NAMALWA (cell line): ENCODE results near the gene RSF1.
A peak's percentile ranks its signal among the peaks of the same experiment; 100 is the strongest.
"Not testable (repeated sequence)": the region's sequence is repeated elsewhere in the genome, so short reads cannot be mapped to it uniquely, and the experiment has no call there.

Experiments used
- DNase-seq: peaks from one replicate; pipeline ENCODE4 v3.0.0-alpha.2; 2015; ENCODE audit warnings: low spot score

RSF1 gene, protein sequence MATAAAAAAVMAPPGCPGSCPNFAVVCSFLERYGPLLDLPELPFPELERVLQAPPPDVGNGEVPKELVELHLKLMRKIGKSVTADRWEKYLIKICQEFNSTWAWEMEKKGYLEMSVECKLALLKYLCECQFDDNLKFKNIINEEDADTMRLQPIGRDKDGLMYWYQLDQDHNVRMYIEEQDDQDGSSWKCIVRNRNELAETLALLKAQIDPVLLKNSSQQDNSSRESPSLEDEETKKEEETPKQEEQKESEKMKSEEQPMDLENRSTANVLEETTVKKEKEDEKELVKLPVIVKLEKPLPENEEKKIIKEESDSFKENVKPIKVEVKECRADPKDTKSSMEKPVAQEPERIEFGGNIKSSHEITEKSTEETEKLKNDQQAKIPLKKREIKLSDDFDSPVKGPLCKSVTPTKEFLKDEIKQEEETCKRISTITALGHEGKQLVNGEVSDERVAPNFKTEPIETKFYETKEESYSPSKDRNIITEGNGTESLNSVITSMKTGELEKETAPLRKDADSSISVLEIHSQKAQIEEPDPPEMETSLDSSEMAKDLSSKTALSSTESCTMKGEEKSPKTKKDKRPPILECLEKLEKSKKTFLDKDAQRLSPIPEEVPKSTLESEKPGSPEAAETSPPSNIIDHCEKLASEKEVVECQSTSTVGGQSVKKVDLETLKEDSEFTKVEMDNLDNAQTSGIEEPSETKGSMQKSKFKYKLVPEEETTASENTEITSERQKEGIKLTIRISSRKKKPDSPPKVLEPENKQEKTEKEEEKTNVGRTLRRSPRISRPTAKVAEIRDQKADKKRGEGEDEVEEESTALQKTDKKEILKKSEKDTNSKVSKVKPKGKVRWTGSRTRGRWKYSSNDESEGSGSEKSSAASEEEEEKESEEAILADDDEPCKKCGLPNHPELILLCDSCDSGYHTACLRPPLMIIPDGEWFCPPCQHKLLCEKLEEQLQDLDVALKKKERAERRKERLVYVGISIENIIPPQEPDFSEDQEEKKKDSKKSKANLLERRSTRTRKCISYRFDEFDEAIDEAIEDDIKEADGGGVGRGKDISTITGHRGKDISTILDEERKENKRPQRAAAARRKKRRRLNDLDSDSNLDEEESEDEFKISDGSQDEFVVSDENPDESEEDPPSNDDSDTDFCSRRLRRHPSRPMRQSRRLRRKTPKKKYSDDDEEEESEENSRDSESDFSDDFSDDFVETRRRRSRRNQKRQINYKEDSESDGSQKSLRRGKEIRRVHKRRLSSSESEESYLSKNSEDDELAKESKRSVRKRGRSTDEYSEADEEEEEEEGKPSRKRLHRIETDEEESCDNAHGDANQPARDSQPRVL (N-terminal part only)

DNA sequence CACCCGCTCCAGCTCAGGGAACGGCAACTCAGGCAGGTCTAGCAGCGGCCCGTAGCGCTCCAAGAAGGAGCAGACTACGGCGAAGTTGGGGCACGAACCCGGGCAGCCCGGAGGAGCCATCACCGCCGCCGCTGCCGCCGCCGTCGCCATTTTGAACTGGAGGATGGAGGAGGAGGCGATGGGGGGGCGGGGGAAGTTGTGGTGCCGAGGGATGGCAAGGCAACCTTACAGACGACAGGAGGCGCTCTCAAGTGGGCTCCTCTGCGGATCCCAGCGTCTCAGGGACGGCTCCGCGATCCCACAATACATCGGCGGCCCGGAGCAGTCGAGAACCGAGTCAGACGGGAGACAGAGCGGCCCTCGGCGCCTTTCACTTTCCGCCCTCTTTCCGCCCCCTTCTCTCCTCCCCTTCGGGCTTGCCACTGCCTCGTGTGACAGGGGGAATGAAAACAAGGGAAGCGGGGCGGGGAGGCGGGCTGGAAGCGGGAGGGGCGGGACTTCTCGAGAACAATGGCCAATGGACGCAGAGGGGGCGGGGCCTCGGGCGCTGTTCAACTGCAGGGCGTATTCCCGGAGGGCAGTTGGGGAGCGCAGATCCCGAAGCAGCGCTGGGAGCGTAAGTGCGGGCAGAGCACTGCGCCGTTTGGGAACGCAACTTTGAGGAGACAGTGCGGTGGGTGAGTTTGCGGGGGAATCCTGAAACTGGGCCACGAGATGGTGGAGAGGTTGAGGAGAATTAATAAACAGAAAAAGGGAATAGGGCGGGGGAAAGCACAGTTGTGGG is at the start of gene RSF1, which contains the start of gene AAMDC:
RSF1 (minus strand) TSS at position 158 of the 784 bp plus-strand sequence; CDS start at position 150, 8 bp downstream.
AAMDC (plus strand) TSS at position 580 of the 784 bp plus-strand sequence. CDS start 21,353 bp downstream, outside the sequence.
- peak; percentile 98 for DNase-seq

DNA sequence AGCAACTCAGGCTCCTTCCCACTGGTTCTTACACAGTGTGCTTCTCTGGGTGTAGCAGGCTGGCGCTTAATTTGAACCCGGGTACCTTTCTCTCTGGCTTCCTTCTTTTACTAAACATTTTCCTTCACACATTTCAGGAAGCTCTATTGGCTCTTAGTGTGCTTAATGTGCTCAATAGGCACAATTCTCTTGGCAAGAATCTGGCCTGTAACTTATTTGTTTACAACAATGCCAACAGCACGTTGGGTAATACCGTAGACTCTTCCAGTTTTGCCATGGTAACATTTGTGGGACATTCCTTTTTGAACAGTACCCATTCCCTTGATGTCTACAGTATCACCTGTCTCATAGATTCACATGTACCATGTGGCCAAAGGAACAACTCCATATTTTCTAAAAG is 48.2 kb upstream of the RSF1 start:
- DNase-seq = no peak

DNA sequence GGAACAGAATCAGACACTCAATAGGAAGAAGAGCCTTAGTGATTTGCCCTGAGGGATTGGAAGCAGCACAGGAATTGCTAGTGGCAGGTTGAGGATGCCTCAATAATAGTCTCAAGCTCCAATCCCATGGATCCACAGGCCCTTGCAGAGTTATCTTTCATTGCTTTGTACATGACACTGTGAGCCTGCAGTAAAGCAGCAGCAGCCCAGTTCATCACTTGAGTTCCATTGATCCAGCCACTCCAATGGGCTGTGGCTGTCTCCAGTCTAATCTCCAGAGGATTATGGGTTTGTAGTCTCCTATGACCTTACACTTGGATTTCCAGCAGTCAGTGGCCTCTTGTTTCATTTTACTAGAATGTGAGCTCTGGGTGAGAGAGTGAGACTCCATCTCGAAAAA is 45.8 kb upstream of the RSF1 start:
- DNase-seq = no peak

DNA sequence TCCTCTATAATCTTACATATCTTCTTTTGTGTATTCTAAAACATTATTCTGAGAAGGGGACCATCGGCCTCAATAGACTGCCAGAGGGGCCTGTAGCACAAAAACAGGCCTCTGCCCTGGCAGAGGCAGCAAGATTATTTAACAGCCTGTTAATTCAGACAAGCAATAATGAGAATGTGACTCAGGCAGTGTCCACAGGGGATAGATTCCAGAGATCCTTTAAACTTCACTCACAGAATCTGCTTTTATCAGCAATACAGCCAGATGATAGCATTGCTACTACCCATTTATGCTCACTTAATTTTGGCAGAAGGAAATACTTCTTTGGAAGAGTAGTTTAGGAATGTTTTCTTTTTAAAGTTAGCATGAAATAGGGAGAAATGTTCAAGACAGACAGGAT is 45.3 kb upstream of the RSF1 start:
- no peak for DNase-seq

DNA sequence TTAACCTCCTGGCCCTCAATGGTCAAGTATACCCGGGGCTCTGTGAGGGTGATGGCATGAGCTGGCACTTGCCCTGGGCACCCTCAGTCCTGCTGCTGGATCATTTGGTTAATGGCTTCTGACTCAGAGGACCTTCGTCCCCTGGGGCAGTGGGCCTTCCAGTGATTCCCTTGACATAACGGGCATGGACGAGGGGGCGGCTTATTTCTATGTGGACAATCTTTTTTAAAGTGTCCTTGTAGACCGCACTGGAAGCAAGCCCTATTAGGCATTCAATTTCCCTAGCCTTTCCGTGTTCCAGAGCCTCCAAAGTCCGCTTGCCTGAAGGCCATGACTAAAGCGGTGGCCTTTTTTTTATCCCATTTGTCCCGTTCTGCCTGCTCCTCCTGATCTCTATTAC is 40.9 kb upstream of the RSF1 start:
- not testable (repeated sequence) for DNase-seq

DNA sequence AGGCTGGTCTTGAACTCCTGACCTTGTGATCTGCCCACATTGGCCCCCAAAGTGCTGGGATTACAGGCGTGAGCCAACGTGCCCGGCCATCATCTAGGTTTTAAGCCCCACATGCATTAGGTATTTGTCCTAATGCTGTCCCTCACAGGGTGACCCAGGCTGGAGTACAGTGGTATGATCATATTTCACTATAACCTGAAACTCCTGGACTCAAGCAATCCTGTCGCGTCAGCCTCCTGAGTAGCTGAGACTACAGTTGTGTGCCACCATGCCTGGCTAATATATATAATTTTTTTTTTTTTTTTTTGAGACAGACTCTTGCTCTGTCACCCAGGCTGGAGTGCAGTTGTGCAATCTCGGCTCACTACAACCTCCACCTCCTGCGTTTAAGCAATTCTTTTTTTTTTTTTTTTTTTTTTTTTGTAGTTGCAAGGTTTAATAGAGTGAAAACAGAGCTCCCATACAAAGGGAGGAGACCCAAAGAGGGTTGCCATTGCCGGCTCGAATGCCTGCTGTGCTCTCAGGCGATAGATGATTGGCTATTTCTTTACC is 37.5 kb upstream of the RSF1 start:
- DNase-seq = not testable (repeated sequence)

DNA sequence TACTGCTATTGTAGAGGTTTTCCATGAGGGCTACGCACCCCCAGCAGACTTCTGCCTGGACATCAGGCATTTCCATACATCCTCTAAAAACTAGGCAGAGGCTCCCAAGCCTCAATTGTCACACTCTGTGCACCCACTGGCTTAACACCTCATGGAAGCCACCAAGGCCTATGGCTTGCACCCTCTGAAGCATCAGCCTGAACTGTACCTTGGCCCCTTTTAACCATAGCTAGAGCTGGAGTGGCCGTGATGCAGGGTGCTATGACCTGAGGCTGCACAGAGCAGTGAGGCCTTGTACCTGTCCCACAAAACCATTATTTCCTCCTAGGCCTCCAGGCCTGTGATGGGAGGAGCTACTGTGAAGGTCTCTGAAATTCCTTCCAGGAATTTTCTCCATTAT is 34.3 kb upstream of the RSF1 start:
- no peak for DNase-seq

DNA sequence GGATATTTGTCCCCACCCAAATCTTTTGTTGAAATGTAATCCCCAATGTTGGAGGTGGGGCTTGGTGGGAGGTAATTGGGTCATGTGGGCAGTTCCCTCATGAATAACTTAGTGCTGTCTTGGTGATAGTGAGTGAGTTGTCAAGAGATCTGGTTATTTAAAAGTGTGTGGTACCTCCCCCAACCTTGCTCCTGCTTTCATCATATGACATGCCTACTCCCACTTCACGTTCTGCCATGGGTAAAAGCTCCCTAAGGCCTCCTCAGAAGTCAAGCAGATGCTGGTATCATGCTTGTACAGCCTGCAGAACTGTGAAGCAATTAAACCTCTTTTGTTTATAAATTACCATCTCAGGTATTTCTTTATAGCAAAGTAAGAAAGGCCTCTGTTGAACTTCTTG is 31.0 kb upstream of the RSF1 start:
- no peak for DNase-seq

DNA sequence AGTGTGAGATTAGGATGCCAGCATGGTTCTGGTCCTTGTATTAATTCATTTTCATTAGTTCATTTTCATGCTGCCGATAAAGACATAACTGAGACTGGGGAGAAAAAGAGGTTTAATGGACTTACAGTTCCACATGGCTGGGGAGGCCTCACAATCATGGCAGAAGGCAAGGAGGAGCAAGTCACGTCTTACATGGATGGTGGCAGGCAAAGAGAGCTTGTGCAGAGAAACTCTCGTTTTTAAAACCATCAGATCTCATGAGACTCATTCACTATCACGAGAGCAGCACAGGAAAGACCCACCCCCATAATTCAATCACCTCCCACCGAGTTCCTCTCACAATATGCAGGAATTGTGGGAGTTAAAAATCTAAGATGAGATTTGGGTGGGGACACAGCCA is 23.2 kb upstream of the RSF1 start:
- DNase-seq = not testable (repeated sequence)

DNA sequence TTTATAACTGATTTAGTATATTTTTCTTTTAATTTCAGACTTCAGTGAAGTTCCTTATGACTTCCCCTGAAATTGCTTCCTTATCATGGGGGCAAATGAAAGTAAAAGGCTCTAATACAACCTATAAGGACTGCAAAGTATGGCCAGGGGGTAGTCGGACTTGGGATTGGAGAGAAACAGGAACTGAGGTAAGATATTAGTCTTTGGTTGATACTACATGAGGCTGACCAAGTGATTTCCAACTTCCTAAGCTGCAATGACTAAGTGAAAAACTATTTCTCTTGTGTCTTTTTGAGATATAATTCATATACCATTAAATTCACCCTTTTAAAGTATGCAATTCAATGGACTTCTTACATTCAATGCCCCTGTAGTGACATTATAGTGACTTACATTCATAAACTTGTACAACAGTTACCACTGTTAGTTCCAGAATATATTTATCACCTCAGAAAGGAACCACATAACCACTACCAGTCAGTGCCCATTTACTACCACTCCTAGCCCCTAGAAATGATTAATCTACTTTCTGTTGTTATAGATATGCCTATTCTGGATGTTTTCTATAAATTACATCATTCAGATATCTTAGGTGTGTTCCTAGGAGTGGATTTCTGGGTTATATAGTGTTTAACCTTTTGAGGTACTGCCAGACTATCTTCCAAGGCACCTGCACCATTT is 22.1 kb upstream of the RSF1 start:
- no peak for DNase-seq

DNA sequence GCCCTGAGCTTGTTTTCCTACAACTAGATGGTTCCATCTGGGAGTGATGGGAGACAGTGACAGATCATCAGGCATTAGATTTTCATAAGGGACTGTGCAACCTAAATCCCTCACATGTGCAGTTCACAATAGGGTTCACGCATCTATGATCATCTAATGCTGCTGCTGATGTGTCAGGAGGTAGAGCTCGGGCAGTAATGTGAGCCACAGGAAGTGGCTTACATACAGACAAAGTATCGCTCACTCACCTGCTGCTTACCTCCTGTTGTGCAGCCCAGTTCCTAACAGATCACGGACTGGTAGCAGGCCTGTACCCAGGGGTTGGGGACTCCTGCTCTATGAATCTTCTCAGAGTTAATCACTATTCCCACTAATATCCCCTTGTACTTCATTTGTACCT is 12.8 kb upstream of the RSF1 start:
- DNase-seq = no peak

DNA sequence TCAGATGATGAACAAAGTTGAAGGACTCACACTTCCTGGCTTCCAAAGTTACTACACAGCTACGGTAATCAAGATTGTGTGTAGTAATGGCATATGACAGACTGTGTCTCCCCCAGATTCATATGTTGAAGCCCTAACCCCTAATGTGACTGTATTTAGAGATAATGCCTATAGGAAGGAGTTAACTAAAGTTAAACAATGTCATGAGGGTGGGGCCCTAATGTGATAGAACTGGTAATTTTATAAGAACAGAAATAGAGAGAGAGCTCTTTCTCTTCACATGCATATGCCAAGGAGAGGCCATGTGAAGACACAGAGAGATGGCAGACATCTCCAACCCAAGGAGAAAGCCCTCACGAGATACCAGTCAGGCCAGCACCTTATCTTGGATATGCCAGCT is 8.4 kb upstream of the RSF1 start:
- no peak for DNase-seq

DNA sequence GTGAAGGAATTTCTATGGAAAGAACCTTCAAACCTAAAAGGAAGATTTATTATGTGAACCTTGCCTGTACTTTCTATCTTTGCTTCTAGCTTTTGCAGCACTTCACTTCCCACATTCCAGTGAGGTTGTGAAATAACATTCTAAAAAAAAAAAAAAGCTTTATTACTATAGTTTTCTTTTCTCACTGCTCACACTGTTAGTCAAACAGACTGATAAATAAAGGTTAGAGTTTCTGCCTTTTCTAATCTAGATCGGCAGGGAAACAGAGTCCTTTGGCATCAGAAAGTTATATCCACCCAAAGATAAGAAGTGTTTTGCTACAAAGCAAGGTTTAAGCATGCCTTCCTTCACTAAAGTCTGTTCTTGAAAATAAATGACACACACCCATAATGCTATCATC is 3.3 kb upstream of the RSF1 start:
- DNase-seq = no peak

DNA sequence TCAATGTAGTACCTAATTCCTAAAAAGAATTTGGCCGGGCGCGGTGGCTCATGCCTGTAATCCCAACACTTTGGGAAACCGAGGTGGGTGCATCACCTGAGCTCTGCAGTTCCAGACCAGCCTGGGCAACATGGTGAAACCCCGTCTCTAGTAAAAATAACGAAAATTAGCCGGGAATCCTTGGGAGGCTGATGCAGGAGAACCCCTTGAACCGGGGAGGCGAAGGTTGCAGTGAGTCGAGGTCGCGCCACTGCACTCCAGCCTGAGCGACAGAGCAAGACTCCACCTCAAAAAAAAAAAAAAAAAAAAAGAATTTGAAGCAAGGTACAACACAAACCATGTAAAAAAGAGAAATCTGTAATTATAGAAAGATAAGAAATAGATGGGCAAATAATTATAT is 1.6 kb upstream of the RSF1 start:
- not testable (repeated sequence) for DNase-seq

DNA sequence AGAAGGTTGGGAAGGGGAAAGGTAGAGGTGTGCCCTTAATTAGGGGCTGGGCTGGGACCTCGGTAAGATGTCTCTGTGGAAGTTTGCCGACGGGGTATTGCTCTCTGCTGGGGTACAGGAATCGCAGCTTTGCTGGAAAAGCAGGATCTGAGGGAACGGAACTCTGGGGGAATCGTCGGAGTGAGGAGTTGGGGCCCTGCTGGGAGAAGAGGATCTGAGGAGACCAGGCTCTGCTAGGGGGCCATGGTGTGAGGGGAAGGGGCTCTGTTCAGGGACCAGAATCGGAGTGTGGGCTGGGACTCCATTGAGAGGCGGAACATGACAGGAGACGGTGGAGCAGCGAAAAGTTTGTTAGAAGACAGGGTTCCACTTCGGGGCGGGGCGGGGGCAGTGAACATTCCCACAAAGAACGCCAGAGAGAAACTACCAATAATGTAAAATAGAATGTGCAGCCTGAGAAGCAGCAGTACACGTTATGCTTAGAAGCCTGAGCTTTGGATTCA is 878 bp upstream of the RSF1 start:
- peak; percentile 36 for DNase-seq

DNA sequence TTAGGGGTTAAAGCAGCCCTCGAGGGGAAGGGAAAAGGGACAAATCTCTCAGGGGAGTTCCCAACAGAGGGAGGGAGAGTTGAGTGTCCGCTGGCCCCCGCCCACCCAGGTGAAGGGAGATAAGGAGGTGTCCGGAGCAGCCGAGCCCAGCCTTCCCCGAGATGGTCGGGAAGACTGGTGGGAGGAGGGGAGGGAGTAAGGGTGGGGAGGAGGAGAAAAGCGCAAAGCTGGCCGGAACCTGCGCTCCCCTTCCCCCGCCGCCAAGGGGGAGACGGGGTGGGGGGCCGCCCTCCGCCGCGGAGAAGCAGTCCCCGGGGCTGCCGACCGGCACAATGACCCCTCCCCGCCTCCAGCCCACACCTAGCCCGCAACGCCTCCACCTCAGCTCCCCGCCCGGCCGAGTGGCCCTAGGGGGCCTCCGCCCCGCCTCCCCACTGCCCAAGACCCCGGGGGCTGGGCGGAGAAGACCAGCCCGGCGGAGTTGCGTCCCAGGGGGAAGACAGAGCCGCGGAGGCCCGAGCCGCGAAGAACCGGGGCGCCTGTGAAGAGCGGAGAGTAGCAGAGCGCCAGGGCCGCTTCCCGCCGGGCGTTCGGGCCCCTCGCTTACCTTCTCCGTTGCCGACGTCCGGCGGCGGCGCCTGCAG is 479 bp downstream of the RSF1 start:
- peak; percentile 42 for DNase-seq

DNA sequence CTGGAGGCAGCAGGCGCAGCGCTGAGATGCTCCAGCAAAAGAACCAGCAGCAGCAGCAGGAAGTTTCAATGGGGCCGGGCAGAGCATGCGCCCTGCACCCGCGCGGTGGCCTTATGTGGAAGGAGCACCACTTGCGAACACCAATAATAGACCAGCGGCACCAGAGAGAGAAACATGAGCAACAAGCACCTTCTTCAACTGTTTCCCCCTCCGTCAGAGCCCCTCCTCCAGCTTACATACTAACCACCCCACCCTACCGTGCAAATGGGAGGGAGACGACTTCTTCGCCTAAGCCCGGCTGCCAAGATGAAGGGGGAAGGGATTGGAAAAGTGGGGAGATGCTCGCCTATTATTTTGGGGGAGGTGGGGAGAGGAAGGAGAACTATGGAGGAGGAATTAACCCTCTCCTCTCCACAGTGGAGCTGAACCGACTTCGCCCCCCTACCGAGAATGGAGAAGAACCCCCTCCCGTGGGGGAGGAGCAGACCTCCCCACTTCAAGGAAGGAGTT is 1.1 kb downstream of the RSF1 start:
- peak; percentile 95 for DNase-seq

DNA sequence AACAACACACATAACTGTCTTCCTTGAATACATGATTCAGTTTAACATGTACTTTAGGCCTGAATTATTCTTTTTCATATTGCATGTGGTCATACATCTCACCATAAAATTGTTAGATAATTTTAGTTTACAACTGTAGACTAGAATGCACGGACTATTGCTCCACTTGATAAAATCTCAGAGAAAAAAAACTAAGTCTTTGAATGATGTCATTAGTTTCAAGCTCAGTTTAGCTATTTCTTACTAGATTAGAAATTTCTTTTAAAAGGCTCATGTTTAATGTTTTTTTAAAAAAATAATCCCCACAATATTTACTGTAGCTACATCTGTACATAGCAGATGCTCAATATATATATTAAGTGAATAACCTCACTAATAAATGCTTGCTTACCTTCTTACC is 5.1 kb downstream of the RSF1 start:
- no peak for DNase-seq

DNA sequence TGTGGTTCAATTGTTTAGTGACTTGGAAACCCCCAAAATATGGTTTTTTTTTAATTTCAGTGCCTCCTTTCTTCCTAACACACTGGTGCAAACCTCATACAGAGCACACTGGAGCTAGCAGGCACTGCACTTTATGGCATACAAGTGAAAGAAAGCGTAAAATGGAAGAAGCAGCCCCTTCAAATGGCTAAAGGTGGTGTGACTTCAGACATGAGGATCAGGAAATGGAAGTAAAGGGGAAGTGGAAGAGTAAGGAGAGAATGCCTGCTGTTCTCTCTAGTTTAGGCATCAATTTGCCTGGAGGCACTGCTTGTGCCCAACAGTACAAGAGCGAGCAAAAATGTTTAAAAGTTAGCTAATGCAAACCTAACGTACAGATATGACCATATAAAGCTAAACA is 5.7 kb downstream of the RSF1 start:
- DNase-seq = no peak
